PC-9 (cell line): Measurements from ENCODE around the gene INSIG2. TPM values are rescaled to one million over a fixed set of nuclear protein-coding genes. Genes with fewer than 3 reads are reported as not detected.

Source experiments
- BruUV-seq: library from RNA; stranded (reverse); fragments of 400-500 nt; replicated peaks from 2 replicates; lab custom pipeline; 2021; lab: Mats Ljungman, UMichigan
- CTCF ChIA-PET: fragments of 300-600 bp; sonication (Branson Sonifier 250); formaldehyde crosslinking; loops from one replicate; lab custom pipeline; 2022; ENCODE audit warnings: antibody characterized with exemption; lab: Charles Lee
- POLR2A ChIA-PET: fragments of 300-600 bp; sonication (Branson Sonifier 250); formaldehyde crosslinking; loops from one replicate; lab custom pipeline; 2022; ENCODE audit warnings: antibody characterized with exemption; ENCODE audit not compliant: unreplicated experiment; lab: Charles Lee
- DNase-seq, 2 experiments: peaks; one replicate each; pipeline versions ENCODE4 v3.0.0 to v3.0.0-alpha.2; 2015 to 2022; ENCODE audit warnings: mixed read lengths in 1 of 2
- H2AFZ ChIP-seq: fragments of 200-600 bp; sonication (generic); 2 replicates; pipeline ENCODE4 v1.8.1; 2017; ENCODE audit warnings: antibody characterized with exemption
- H3F3A ChIP-seq: fragments of 200-600 bp; sonication (generic); 2 replicates; pipeline ENCODE4 v1.8.1; 2017; ENCODE audit warnings: antibody characterized with exemption, mild to moderate bottlenecking, low read depth; ENCODE audit not compliant: insufficient read depth
- H3K27ac ChIP-seq: fragments of 200-600 bp; sonication (generic); 2 replicates; pipeline ENCODE4 v1.6.1; 2016; ENCODE audit warnings: mixed run types
- H3K27me3 ChIP-seq: fragments of 200-600 bp; sonication (generic); 2 replicates; pipeline ENCODE4 v1.6.1; 2016; ENCODE audit warnings: low read depth, mixed run types; ENCODE audit not compliant: insufficient read depth
- H3K36me3 ChIP-seq: fragments of 200-600 bp; sonication (generic); 2 replicates; pipeline ENCODE4 v1.6.1; 2016; ENCODE audit warnings: low read depth, mixed run types
- H3K4me1 ChIP-seq: fragments of 200-600 bp; sonication (generic); replicated peaks from 2 replicates; pipeline ENCODE4 v1.6.1; 2016; ENCODE audit warnings: mixed run types; ENCODE audit not compliant: insufficient read depth
- H3K4me2 ChIP-seq: fragments of 200-600 bp; sonication (generic); 2 replicates; pipeline ENCODE4 v1.6.1; 2017; ENCODE audit warnings: mixed run types
- H3K4me3 ChIP-seq: fragments of 200-600 bp; sonication (generic); 2 replicates; pipeline ENCODE4 v1.6.1; 2016; ENCODE audit warnings: mixed run types
- H3K79me2 ChIP-seq: fragments of 200-600 bp; sonication (generic); 2 replicates; pipeline ENCODE4 v1.6.1; 2017; ENCODE audit warnings: low read depth, mixed run types
- H3K9me2 ChIP-seq: fragments of 200-600 bp; sonication (generic); 2 replicates; pipeline ENCODE4 v1.8.1; 2017; ENCODE audit warnings: mild to moderate bottlenecking; ENCODE audit not compliant: insufficient read depth
- H3K9me3 ChIP-seq: fragments of 200-600 bp; sonication (generic); 2 replicates; pipeline ENCODE4 v1.8.1; 2016; ENCODE audit warnings: low read depth; ENCODE audit not compliant: insufficient read depth
- H4K20me1 ChIP-seq: fragments of 200-600 bp; sonication (generic); 2 replicates; pipeline ENCODE4 v1.8.1; 2017; ENCODE audit not compliant: insufficient read depth
- EZH2 ChIP-seq: fragments of 200-600 bp; sonication (generic); IDR thresholded peaks from 2 replicates; pipeline ENCODE4 v1.8.0; 2017; ENCODE audit warnings: antibody characterized with exemption, low read depth
- intact Hi-C: fragments of 100-400 bp; cut with micrococcal nuclease; formaldehyde crosslinking; loops from one replicate; pipeline ENCODE4 v1.10.0; 2022; ENCODE audit not compliant: unreplicated experiment
- total RNA-seq: library from RNA; stranded (reverse); gene quantifications from 2 replicates; pipeline ENCODE4 v1.2.3, GENCODE V29; 2021
- TF ChIP-seq, protein P1 (sequence below): fragments of 200-600 bp; sonication (generic); conservative IDR thresholded peaks from 2 replicates; pipeline ENCODE4 v1.6.1; 2017; ENCODE audit warnings: mixed run types, antibody characterized with exemption, mild to moderate bottlenecking, moderate library complexity

INSIG2 gene
- total RNA-seq, 1 experiment from 2014 or later, result 33.6 TPM

DNA sequence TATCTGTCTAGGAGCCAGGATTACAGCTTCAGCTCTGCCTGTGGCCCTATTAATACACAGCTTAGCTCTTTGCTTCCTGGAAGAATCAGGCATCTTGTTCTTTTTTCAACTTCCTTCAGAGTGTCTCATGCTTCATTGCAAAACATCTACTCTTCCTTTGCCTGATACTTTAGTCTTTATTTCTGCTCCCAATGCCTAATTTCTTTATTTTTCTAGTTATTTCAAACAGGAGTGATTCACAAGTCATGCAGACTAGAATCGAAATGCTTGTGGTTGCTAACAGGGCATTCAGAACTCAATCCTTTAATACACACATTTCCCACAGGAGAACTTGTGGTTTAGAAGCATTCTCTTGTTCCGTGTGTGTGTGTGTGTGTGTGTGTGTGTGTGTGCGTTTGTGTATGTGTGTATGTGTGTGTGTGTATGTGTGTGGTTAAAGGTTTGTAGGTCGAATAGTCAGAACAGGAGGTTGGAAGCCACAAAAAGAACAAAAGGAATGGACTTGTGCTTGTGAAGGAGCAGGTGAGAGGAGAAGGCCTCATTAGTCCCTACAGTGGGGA lies 28.3 kb upstream of the INSIG2 start:
- Histone ChIP-seq H3K4me3 (no peak overlapping the region), H3K4me1 (peaks cover 11% of the 10 kb centered on the region), H3F3A (no peaks in the 10 kb centered on the region), H3K9me2 (no peaks in the 10 kb centered on the region), H3K27me3 (no peaks in the 10 kb centered on the region), H2AFZ (peak overlapping the region; percentile 15; the same call in 1 of the 2 replicates), H4K20me1 (no peaks in the 10 kb centered on the region), H3K27ac (no peak overlapping the region), H3K4me2 (no peak overlapping the region), H3K36me3 (no peaks in the 10 kb centered on the region), H3K79me2 (no peaks in the 10 kb centered on the region), H3K9me3 (no peaks in the 10 kb centered on the region)
- no peak for DNase-seq
- TF ChIP-seq, protein P1, sequence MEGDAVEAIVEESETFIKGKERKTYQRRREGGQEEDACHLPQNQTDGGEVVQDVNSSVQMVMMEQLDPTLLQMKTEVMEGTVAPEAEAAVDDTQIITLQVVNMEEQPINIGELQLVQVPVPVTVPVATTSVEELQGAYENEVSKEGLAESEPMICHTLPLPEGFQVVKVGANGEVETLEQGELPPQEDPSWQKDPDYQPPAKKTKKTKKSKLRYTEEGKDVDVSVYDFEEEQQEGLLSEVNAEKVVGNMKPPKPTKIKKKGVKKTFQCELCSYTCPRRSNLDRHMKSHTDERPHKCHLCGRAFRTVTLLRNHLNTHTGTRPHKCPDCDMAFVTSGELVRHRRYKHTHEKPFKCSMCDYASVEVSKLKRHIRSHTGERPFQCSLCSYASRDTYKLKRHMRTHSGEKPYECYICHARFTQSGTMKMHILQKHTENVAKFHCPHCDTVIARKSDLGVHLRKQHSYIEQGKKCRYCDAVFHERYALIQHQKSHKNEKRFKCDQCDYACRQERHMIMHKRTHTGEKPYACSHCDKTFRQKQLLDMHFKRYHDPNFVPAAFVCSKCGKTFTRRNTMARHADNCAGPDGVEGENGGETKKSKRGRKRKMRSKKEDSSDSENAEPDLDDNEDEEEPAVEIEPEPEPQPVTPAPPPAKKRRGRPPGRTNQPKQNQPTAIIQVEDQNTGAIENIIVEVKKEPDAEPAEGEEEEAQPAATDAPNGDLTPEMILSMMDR, result no peak
- no peak for TF ChIP-seq EZH2
- POLR2A ChIA-PET, result no interaction called here
- no TSS peak for BruUV-seq
- CTCF ChIA-PET, result no interaction called here
- intact Hi-C loops, result no loop called here

DNA sequence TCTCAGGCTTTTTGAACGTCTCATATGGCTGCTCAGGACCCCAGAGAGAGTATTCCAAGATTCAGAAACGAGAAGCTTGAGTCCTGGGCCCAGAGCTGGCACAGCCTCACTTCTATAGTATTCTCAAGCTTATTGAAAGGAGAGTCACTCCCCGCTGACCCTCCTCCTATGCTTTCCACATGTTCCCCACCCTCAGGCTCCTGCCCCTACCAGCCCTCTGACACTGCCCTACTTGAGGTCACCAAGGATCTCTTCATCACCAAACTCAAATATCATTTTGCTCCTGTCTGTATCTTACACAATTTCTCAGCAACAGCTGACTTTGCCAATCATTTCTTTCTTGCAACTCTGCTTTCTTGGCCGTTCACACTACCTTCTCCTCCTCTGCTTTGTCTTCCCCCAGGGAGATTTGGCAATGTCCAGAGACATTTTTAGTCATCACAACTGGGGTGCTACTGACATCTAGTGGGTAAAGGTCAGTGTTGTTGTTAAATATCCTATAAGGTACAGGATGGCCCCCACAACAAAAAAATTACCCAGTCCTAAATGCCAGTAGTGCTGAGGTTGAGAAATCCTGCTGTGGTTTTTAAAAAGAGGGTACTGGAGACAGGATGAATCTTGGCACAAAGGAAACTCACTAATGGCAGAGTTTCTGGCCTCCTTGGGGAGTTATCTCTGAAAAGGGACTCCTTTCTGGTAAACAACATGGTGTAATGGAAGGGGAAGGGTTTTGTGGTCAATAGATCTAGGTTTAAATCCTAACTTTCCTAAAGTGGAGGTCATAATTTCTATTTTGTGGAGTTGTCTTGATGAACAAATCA lies 26.9 kb upstream of the INSIG2 start:
- H3K4me2 ChIP-seq, result no peak overlapping the region
- no peak for TF ChIP-seq EZH2
- TF ChIP-seq, protein P1, result peak; percentile 76
- H4K20me1 ChIP-seq, result no peaks in the 10 kb centered on the region
- H3K27me3 ChIP-seq, result no peaks in the 10 kb centered on the region
- H3K79me2 ChIP-seq, result no peaks in the 10 kb centered on the region
- no peaks in the 10 kb centered on the region for H3K9me3 ChIP-seq
- DNase-seq, result peak in 1 of 2 experiments; percentile 70
- no peak overlapping the region for H3K27ac ChIP-seq
- no TSS peak for BruUV-seq
- ChIA-PET POLR2A (no interaction called here), CTCF (interaction anchor here (1.0 kb wide), 1 partner anchor 29 kb away, joined by 3 read pairs; no protein-coding TSS in a partner anchor)
- H2AFZ ChIP-seq, result no peak overlapping the region
- H3K36me3 ChIP-seq, result no peaks in the 10 kb centered on the region
- no peaks in the 10 kb centered on the region for H3K9me2 ChIP-seq
- H3K4me1 ChIP-seq, result peaks cover 11% of the 10 kb centered on the region
- no peaks in the 10 kb centered on the region for H3F3A ChIP-seq
- intact Hi-C loops, result loop anchor here (1.0 kb wide), 1 partner anchor 14 kb away; no protein-coding TSS in a partner anchor
- H3K4me3 ChIP-seq, result no peak overlapping the region

DNA sequence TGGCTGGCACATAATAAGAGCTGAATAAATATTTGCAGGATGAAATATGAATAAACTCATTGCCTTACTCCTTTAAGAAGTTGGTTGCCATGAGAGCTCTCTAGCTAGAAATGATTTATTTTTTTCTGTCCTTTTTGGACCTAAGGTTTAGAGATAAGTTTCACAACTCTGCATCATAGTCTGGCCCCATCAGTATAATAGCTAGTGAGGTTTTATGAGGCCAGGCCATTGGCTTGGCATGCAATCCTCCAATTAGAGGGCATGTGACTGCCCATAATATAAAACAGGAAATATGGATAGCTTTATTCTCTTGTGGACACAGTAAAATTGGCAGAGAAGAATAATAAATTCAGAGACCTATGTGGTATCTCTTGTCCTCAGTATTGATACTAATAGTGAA lies 26.2 kb upstream of the INSIG2 start:
- no TSS peak for BruUV-seq
- DNase-seq, result no peak
- no peak overlapping the region for H2AFZ ChIP-seq
- H3K79me2 ChIP-seq, result no peaks in the 10 kb centered on the region
- TF ChIP-seq EZH2, result no peak
- TF ChIP-seq, protein P1, result no peak
- H3K27ac ChIP-seq, result no peak overlapping the region
- CTCF ChIA-PET, result no interaction called here
- peaks cover 11% of the 10 kb centered on the region for H3K4me1 ChIP-seq
- no peak overlapping the region for H3K4me3 ChIP-seq
- no peaks in the 10 kb centered on the region for H4K20me1 ChIP-seq
- POLR2A ChIA-PET, result no interaction called here
- H3K4me2 ChIP-seq, result no peak overlapping the region
- H3K27me3 ChIP-seq, result no peaks in the 10 kb centered on the region
- intact Hi-C loops, result no loop called here
- H3K9me3 ChIP-seq, result no peaks in the 10 kb centered on the region
- H3K36me3 ChIP-seq, result no peaks in the 10 kb centered on the region
- H3K9me2 ChIP-seq, result no peaks in the 10 kb centered on the region
- no peaks in the 10 kb centered on the region for H3F3A ChIP-seq
